GM21447 (cell line): ENCODE measurements around the gene CORO7.

Source experiments
- ATAC-seq: cut with Tn5 transposase; IDR thresholded peaks from one replicate; pipeline ENCODE4 v1.9.1; 2021; ENCODE audit not compliant: unreplicated experiment

The CORO7 gene

DNA sequence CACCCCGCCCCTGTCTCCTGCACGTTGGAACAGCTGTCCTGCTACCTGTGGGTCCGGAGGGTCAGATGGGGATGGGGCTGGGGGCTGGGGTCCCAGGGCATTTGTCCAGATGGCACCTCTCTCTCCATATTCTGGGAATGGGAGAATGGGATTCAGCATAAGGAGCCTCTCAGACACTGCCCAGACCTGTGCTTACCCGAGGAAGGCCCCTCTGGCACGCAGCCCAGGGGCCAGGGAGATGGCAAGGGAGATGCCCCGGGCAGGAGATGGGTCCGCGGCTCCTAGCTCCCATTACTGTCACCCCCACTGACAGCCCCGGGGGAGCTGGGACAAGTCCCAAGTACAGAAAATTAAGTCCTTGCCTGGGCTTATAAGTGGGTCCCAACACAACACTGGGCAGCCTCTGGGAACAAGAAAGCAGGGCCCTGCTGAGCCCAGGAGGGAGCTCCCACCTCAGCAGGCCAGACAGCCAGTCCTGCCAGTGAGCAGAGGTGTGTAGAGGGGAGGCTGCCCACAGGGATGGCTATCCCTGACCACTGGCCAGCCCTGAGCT, 43.0 kb downstream of the CORO7 start:
- no peak for ATAC-seq

DNA sequence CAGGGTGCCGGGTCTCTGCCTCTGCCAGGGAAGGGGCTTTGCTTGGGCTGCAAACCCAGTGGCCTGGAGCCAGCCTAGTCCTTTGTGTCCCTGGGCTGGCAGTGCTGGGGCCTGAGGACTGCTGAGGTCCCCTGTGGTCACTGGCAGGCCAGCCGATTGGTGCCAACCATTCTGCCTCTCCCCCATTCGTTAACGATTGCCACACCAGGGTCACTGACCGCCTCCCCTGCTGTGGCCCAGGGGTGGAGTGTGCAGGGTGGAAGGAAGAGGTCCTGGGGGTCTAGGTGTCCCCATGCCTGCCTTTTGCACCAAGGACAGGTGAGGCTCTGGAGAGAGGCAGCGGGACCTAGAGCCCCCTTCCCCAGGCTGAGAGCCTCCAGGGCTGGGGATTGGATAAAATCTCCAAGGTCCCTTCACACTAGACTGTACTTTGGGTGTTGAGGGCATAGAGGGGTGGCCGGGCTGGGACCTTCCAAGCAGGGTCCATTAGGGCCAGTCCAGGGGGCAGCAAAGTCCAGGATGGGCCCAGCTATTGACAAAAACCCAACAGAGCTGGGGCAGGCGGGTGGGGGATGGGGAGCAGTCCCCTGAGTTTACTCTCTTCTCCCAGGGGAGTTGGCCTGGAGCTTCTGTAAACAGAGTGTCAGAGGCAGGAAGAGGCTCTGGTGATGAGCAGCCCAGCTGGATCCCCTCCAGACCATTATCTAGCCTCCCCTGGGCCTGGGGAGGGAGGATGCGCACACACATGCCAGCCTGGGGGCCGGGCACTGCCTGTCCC, 43.6 kb downstream of the CORO7 start:
- no peak for ATAC-seq

DNA sequence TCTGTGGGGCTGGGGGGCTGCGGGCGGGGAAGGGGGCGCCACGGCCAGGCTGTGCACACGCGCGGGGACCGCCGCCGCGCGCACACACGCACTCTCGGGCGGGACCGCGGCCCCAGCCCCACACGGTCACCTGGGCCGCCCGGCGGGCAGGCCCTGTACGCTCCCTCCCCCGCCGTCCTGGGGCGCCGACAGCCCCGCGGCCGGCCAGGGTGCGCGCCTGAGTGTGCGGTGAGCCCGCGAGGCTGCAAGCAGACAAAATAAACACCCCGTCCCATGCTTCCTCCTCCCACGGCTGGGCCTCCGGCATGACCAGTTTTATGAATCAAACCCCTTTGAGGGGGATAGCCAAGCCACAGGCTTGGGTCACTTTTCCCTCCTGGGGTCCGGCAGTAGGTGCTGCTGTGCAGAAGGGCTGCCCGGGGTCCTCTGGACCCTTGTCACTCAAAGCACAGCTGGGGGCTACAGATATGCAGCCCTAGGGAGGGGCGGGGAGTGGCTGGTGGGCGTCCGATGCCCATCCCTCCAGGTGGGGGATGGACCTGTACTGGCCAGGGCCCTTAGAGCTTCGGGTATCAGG, 44.3 kb downstream of the CORO7 start:
- no peak for ATAC-seq

DNA sequence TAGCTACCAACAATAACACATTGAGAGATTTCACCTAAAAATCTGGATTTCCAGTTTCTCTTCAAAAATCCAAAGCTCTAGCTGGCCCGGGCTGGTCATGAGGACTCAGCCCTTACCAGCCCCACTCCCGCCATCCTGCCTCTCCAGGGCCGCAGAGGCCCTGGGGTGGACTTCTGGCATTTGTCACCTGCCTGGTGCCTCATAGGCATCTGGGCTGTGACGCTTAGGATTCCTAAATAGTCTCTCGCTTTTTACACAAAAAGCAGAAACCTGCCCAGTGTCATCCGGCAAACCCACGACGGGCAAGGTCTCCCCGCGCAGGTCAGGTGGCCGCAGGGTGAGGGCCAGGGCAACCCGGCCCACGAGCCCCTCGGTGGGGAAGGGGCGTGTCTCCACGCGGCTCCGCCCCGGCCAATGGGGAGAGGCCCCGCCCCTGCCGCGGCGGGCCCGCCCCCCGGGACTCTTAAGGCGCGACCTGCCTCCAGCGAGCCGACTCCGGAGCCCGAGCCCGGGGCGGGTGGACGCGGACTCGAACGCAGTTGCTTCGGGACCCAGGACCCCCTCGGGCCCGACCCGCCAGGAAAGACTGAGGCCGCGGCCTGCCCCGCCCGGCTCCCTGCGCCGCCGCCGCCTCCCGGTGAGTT, 44.9 kb downstream of the CORO7 start, which contains the start of gene VASN:
Gene VASN (plus strand): TSS at position 492 of the 644 bp plus-strand sequence. CDS start 9,030 bp downstream, outside the sequence.
- no peak for ATAC-seq

DNA sequence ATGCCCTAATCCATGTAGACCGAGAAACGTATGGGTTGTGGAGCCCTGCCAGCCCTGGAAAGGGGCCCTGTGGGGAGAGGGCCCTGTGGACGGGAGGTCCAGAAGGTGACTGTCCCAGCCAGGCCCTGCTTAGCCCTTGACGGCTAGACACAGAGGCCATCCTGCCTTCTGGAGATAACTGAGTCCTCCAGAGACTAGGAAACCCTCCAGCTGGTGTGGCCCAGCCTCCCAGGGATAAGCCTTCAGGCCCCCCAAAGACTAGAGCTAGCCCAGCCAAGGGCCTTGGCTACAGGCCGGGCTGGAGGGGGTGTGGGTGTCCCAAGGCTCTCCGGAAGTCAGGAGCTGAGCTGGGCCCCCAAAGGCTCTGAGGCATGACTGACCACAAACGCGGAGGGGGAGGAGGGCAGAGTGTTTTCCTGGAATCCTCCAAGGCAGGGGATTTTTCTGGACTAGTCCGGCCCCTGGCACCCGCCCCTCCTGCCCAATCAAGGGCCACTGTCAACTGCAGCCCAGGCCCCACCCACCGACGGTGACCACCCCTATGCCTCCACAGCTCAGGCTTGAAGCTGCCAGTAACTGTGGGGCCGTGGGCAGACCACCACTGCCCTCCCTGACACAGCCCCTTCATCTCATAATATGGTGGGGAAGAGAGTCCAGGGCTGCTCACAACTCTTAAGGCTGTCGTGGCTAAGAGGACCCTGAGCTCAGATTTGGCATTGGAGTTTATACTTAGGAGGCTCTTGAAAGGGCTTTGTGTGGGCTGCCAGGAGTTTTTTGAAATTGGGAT, 45.6 kb downstream of the CORO7 start:
- ATAC-seq, result no peak

DNA sequence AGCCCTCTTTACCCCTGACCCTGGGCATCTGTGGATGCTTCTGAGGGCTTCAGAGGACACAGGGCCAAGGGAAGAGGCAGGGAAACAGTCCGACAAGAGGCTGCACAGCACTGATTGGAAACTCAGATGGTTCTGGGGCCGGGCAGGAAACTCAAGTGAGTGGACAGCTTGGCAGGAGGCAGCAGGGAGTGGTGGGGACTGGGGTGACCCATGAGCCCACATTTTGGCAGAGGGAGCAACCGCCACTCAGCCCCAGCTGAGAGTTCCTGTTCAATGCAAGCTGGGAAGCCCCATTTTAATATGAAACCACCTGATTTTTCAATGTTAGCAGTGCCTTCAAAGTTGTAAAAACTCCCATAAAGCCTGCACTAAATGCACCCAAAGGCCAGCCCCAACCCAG, 46.2 kb downstream of the CORO7 start:
- no peak for ATAC-seq

DNA sequence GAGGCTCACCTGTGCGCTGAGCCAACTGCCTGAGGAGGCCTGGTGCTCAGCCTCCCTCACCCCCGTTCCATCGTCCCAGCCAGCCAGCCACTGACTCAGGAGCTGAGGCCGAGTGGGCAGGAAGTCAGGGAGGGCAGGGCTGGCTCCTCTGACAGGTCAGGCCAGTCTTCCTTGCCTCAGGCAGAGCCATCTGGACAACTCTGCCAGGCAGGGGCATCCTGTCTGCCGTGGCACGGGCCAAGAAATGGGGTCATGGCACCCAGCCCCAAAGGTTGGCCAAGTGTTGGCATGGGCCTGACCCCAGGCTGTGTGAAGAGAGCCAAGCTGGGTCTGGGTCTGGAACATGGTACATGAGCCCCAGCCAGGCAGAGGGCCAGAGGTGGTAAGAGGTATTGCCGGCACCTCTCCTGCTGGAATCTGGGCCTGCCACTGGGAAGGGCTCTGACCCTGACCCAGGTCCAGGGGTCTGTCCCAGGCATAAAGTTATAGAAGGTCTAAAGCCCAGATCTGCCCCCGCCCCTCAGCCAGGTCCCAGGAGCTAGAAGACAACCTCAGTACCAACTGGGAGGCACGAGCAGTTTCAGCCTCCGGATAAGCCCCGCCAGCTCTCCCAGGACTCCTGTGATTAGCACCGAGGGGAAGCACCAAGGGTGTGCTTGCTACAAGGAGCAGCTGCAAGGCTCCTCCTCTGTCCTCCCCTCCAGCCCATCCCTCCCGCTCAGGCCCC, 47.2 kb downstream of the CORO7 start:
- no peak for ATAC-seq

DNA sequence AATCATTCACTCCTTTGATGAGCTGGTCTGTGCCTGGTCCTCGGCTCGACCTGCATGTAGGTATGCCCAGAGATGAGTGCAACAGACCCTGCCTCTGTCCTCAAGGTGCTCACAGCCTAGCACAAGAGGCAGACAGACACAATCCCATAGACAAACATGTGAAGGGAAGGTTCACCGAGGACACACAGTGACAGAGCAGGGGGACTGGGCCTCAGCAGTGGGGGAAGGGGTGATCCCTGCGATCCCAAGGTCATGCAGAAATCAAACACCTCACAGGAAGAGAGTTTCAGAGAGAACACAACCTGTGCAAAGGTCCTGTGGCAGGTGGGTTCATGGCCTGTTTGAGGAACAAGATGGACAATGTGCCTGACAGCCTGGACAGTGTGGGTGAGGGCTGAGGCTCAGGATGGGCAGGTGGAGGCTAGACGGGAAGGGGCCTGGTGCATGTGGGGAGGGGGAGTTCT, 49.0 kb downstream of the CORO7 start:
- ATAC-seq, result no peak

DNA sequence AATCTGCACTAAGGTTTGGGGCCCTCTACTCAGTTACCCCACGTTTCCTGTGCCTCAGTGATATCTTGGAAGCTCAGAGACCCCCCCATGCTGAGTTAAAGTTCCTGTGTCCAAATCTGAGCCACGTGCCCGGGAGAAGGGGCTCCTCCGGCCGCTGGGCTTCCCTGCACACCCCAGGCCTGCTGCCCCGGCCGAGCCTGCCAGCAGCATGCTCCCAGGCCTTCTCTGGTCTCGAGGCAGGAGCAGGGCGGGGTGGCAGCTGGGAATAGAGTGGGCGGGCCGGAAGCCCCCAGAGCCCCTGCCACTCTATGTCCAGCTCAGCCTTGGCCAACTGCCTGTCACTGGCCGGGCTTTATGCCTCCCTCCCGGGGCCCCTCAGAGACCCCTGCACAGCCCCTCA, 50.4 kb downstream of the CORO7 start:
- no peak for ATAC-seq

DNA sequence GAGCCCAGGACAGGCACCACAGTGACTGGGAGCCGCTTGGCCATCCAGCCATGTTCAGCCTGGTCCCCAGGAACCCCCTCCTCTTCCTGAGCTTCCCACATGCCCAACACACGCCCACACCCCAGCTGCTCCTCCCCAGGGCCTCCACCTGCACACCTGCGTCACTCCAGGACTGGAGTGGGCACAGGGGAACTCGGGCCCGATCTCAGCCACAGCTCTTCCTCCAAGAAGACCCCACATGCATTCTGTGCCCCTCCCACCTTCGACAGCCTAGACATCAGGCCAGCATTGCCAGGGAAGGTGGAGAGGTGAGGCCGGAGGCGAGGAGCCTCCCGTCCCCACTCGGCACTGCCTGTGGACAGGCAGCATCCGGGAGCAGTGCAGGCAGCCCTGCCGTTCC, 50.8 kb downstream of the CORO7 start:
- ATAC-seq, result no peak

DNA sequence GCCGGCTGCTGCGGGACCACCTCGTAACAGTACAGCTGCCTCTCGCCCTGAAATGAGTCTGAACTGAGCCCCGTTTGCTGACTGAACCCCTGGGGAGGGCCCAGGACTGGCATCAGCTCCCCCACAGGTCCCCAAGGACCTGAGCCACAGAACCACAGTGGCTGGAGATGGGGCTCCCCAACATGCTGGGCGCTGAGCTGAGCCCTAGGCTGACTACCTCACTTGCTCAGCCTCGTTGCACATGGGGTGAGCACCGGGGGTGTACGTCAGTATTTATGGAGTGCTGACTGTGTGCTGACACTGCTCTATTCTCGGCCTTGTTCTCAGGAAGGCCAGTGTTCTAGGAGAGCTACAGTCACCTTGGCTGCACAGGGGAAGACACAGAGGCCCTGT, 51.4 kb downstream of the CORO7 start:
- peak; percentile 81 for ATAC-seq

DNA sequence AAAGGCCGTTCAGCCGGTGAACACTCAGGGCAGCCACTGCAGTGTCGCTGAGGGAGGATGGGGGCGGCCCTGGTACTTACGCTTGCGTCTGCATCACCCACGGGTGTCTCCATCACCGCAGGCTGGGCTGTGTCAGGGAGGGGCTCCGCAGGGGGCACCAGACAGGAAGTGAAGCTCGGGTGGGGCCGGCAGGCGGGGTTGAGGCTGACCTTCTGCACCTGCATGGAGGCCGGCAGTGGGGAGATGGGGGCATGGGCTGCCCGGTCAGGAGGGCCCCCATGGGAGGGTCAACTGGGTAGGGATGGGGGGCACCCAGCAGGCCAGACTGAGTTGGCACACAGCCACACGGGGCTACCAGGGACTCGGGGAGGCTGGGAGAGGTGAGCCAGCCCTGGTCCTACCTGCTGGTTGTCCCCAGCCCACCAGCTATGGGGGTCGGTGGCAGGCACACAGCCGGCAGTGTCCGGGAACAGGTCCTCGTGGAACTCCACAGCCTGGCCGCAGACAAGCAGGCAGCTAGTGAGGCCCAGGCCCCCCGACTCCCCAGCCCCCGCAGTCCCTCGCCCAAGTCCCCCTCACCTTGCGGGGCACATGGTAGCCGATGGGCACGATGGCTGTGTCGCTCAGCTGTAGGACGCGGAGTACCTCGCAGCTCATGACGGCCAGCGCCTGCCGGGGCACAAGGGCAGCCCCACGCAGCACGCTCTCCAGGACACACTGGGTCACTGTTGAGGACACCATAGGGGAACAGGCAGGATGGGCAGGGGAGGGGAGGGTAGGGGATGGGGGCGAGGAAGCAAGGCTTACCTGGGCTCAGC, 52.0 kb downstream of the CORO7 start:
- no peak for ATAC-seq

DNA sequence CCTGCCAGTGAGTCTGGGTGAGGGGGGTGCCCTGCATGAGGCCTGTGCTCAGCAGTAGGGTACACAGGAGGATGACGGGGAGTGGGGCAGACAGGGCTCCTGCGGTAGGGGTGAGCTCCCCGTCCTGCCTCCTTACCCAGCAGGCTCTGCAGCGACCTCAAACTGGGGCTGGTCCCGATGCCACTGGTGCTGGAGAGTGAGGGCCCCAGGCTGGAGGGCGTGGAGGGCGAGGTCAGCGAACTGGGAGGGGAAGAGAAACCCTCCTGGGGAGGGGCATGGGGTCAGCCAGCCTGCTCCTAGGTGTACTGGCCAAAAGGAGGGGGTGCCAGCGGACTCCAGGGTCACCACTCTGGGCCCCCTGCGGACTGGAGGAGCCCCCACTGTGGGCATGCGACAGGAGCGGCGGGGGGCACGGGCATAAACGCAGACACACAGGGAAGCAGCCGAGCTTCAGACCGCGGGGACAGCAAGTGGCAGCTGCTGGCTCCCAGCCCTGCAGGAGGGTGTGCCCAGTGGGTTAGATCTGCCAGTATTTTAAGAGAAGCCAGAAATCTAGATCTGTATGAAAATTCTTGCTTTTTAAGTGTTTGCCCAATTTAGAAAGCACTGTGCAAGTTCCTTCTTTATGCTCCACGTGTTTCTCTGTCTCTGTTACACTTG, 53.8 kb downstream of the CORO7 start:
- ATAC-seq, result no peak

DNA sequence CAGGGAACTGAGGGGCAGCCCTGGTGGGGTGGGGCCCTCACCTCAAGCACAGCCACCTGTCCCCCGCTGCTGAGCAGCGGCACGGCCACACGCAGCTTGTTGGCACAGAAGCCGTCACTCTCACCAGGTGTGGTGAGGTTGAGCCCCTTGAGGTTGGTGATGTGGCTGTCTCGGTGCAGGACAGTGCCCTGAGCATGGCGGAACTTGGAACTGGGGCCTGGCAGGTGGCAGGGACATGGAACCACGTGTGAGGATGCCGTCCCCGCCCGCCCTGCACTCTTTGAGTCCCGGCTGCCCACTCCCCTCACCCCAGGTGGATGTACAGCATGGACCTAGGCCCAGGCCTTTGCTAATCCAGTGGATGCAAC, 54.5 kb downstream of the CORO7 start:
- ATAC-seq, result no peak

DNA sequence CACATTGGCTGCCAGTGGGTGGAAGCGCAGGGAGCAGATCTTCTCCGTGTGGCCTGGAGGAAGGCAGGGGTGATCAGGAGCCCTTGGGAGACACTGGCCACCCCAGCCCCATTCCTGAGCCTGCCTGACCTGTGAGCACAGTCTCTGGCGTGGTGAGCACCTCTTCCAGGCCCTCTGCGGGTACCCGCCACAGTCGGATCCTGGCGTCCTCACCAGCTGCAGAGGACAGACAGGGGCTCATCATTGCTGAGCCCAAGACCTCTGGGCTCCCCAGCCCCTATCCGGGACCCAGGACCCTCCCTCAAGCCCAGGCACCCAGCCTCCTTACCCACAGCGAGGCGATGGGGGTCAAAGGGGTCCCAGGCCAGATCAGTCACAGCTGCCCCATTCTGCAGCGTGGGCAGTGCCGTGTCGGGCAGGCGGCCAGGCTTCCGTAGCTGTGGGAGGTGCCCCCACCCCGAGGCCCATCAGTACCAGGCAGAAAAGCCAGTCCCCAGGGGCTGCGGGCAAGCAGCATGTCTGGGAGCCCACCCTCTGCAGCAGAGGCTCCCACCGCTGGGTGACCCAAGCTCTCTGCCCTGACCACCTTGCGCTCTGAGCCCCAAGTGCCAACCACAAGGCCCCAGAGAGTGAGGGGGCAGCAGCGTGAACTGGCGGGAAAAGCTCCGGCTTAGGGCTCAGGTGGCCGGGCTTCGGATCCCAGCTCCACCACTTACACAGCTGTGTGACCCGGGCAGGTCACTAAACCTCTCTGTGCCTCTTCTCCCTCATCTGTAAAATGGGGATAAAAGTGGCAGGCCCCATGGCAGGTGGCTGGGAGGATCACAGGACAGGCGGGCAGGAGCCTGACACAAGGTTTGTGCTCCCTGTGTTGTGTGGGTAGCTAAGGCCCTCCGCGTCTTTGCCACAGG, 55.1 kb downstream of the CORO7 start:
- ATAC-seq, result no peak

DNA sequence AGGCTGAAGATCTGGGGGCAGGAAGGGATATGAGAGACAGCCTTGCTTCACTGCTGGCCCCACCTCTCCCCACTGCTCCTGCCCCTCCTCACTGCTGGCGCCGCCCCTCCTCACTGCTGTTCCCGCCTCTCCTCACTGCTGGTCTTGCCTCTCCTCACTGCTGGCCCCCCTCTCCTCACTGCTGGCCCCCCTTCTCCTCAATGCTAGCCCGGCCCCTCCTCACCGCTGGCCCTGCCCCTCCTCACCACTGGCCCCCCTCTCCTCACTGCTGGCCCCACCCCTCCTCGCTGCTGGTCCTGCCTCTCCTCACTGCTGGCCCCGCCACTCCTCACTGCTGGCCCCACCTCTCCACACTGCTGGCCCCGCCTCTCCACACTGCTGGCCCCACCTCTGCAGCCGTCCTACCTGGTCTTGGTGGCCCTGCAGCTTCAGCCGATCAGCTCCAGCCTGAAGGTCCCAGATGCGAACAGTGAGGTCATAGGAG, 55.8 kb downstream of the CORO7 start:
- no peak for ATAC-seq

DNA sequence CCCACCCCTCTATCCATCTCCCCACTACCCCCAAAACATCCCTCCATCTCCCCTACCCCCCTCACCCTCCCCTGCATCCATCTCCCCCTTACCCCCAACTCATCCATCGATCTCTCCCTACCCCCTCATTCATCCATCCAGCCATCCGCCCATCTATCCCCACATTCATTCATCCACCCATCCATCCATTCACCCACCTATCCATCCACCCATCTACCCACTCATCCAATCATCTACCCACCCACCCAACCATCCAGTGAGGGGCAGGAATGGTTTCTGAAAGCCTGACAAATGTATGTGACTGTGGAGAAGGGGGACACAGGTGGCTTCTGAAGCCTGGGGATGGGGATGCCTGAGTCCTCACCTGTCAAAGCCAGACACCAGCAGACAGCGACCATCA, 56.5 kb downstream of the CORO7 start:
- no peak for ATAC-seq
